HL-60/S4 treated with phorbol 12-myristate 13-acetate at 8.2 ng/mL for 4 days and 3 days (cell line): Measurements from ENCODE around the gene RAP2A.

ENCODE experiments used
- in situ Hi-C: fragments of 300-500 bp; cut with MboI; formaldehyde crosslinking; loops from 2 replicates; pipeline ENCODE4 v1.15.0; 2022; ENCODE audit warnings: low sequenced_read_pairs

The RAP2A gene

DNA sequence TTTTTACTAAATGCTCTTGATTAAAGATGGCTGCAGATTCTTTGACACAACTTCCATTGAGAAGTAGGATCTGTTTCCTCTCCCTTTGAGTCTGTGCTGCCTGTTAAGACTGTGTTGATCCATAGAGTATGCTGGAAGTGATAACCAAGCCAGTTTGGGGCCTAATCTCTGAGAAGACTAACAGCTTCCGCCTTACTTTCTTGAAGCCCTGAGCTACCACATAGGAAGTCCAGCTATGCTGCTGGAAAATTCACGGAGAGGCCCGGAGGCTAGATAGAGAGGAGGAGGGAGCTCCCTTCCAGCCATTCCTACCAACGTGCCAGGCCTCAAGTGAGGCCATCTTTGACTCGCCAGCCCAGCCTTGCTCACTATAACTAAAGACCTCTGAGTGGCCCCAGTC is 12.5 kb downstream of the RAP2A start:
- in situ Hi-C loops: no loop called here

- in situ Hi-C loops: no loop called here
These were observed 14.7 kb downstream of the RAP2A start for GRCh38 chr13:97448503-97449251.

- in situ Hi-C loops: no loop called here
These were observed 20.7 kb downstream of the RAP2A start for GRCh38 chr13:97454699-97455098.

DNA sequence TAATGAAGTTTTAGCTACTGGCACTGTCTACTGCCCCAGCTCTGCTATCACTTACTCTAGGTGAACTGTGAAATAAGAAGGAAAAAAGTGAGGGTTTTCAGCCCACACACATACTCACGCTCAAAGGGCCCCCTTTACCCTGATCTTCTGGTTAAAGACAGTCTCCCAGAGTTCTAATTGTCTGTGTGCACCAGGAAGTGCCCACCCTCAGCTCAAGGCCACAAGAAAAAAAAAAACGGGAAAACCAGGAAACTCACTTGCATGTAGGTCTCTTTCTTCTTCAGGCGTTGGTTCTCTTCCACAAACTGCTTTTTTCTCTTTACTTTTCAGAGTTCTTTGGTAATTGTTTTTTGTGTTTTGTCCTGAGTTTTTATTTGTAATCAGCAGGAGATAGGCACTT is 22.1 kb downstream of the RAP2A start:
- in situ Hi-C loops: no loop called here

- in situ Hi-C loops: no loop called here
These were observed 25.3 kb downstream of the RAP2A start for GRCh38 chr13:97459215-97459777.

GRCh38 chr13:97460004-97460775 is 26.2 kb downstream of the RAP2A start:
- in situ Hi-C loops: no loop called here

DNA sequence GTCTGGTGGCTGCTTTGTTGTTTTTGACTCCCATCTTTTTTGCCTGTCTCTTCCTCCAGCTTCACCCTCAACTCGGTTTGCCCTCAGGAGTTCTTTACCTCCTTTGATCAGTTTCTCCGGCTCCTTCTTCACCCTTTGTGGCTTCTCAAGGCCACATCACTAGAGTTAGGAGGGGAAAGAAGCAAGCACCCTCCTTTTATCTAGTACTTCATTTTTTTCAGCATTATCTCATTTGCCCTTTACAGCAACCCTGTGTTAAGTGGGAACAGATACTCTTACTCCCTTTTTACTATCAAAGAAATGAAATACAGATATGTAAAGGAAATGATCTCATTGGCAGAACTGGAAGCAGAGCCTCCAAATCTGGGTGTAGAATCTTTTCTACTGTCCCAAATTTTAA is 26.9 kb downstream of the RAP2A start:
- in situ Hi-C loops: no loop called here

DNA sequence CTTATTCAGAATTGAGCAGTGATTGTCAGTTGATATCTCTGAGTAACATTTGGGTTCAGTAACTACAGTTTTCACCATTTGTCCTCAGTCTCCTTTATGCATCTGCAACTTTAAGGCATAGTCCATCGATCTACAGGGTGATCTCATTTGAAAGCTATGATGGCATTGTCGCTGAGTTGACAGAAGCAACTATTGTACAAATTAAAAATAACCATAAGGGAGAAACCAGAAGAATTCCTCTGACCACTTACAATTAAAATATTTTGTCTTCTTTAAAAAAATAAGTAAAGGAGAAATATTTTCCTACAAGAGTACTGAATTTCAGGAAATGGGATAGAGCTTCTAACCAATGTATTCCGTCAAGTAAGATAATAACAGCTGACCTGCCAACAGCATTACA is 30.6 kb downstream of the RAP2A start:
- in situ Hi-C loops: no loop called here

DNA sequence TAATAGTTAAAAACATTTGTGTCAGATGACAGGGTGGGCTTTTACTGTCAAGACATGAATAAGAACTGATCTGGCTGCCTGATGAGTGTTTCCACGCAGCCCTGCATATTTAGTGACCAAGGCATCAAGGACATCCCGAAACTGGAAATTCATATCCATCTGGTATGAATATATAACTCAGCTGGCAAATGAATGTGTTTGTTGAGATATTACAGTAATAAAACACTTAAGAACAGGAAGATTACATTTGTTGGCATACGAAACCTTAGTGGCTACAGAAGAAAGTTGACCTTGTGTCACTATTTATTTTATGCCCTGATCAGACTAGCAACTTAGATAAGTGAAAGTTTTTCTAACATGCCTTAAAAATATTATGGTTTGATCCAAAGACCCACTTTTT is 32.8 kb downstream of the RAP2A start:
- in situ Hi-C loops: no loop called here

- in situ Hi-C loops: no loop called here
These were observed 34.4 kb downstream of the RAP2A start for GRCh38 chr13:97468331-97468730.

DNA sequence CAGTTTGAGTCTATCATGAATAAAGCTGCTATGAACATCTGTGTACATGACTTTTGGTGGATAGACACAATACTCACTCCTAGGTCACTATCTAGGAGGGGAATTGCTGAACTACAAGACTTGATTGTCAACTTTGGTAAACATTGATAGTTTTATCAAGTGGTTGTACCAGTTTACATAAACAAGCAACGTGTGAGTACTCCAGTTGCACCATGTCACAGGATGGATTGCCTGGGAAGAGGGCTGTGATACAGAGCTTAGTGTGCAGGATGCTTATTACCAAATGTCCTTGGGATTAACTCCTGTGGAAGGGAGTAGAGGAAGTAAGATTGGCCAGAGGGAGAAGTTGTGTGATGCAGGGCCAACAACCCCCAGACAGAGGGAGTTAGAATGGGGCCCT is 37.7 kb downstream of the RAP2A start:
- in situ Hi-C loops: no loop called here

- in situ Hi-C loops: no loop called here
These were observed 40.5 kb downstream of the RAP2A start for GRCh38 chr13:97474349-97474980.

- in situ Hi-C loops: no loop called here
These were observed 41.0 kb downstream of the RAP2A start for GRCh38 chr13:97475011-97475410.

GRCh38 chr13:97477844-97478243 is 43.9 kb downstream of the RAP2A start:
- in situ Hi-C loops: no loop called here

DNA sequence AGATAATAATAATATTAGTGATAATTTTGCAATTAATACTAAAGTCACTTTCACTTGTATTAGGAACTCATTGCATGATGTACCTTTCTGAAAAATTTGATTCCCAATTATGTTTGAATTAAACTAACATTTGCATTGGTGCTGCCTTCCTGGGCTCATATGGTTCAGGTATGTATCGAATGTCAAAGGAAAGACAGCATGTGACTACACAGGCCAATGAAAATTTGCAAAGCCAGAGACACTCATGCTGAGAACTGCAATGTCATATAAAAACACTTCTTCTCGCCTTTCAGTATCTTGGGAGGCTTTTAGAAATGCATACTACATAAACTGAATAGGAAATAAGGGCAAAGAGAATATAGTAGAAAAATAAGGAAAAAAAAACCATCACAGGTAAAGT is 44.3 kb downstream of the RAP2A start:
- in situ Hi-C loops: no loop called here

GRCh38 chr13:97483465-97483864 is 49.5 kb downstream of the RAP2A start:
- in situ Hi-C loops: no loop called here

GRCh38 chr13:97484301-97484700 is 50.3 kb downstream of the RAP2A start:
- in situ Hi-C loops: no loop called here

GRCh38 chr13:97485320-97485719 is 51.4 kb downstream of the RAP2A start:
- in situ Hi-C loops: no loop called here

GRCh38 chr13:97490702-97491307 is 56.8 kb downstream of the RAP2A start:
- in situ Hi-C loops: no loop called here

- in situ Hi-C loops: no loop called here
These were observed 57.5 kb downstream of the RAP2A start for GRCh38 chr13:97491452-97491851.

GRCh38 chr13:97492257-97492656 is 58.3 kb downstream of the RAP2A start:
- in situ Hi-C loops: no loop called here
